ENCODE measurements around the gene JAG2.
A peak's percentile ranks its signal among the peaks of the same experiment; 100 is the strongest.

Gene JAG2

DNA sequence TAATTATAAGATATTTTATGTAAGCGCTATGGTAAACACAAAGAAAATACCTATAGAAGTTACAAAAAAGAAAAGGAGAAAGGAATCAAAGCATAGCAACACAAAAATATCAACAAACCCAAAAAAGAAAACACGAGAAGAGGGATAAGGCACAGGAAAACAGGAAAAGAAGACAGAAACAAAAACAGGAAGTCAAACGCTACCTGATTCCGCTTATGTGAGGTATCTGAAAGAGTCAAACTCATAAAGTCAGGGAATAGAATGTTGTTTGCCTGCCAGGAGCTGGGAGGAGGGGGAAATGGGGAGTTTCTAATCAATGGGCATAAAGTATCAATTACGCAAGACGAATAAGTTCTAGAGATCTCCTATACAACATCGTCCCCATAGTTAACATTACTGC is 63.4 kb downstream of the JAG2 start:
- Mint-ChIP-seq H3K27me3 (peaks cover 46% of the 10 kb centered on the region), H3K36me3 (ENCODE audit: low read depth) (no peaks in the 10 kb centered on the region), H3K4me1 (ENCODE audit: low read depth) (peaks cover 5% of the 10 kb centered on the region), H3K27ac (no peak overlapping the region), H3K4me3 (no peak overlapping the region), H3K9me3 (no peaks in the 10 kb centered on the region)
- DNase-seq, result no peak

DNA sequence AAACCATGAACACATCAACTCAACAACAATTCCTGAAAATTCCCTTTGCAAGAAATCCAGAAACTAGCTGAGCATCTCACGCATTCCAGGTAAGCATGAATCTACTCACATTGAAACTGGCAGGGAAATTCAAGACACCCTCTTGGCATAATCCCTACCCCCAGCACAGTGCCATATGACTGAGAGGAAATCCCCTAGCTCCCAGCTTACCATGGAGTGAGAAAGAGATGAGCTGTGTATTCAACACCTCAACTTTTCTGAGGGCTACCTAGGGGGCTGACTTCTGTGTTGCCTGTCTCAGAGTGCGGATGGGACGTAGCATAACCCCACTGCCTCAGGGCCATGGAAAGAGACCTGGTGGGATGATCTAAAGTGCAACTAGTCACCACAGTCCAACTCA is 65.7 kb downstream of the JAG2 start:
- Mint-ChIP-seq H3K27me3 (peaks cover 40% of the 10 kb centered on the region), H3K4me1 (ENCODE audit: low read depth) (peaks cover 7% of the 10 kb centered on the region), H3K36me3 (ENCODE audit: low read depth) (no peaks in the 10 kb centered on the region), H3K27ac (no peak overlapping the region), H3K9me3 (no peaks in the 10 kb centered on the region), H3K4me3 (no peak overlapping the region)
- no peak for DNase-seq

DNA sequence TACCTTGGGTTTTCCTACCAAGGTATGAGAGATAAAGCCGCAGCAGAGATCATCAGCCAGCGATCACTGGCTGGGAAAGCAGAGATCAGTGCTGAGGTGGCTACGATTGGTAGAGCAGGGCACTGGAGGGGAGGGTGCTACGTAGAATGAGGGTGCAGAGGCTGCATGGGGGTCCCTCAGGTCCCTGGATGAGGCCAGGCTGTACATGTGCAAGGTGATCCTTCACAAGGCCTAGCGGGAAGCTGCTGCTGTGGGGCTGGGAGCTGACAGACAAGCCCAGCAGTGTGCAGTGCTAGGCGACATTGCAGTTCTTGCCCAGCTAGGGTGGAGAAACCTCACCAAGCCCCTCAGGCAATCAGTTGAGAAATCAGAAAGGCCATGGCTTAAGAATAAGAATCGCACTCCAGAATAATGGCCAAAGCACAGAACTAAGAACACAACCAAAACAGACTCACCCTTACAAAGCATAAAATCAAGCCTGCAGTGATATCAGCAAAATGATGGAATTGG is 66.2 kb downstream of the JAG2 start:
- peaks cover 7% of the 10 kb centered on the region for H3K4me1 Mint-ChIP-seq (ENCODE audit: low read depth)

DNA sequence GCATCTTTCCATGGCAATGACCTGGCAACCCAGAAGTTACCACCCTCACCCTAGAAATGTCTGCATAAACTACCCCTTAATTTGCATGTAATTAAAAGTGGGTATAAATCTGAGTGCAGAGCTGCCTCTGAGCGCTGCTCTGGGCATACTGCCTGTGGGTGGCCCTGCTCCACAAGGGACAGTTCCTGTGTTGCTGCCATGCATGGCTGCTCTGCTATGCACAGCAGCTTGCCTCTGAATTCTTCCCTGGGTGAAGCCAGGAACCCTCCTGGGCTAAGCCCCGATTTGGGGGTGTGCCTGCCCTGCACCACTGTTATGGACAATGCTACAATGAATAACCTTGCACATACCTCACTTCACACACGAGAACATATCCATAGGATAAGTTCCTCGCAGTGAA is 67.7 kb downstream of the JAG2 start:
- Mint-ChIP-seq H3K27ac (no peak overlapping the region), H3K9me3 (no peaks in the 10 kb centered on the region), H3K36me3 (ENCODE audit: low read depth) (no peaks in the 10 kb centered on the region), H3K27me3 (peaks cover 30% of the 10 kb centered on the region), H3K4me1 (ENCODE audit: low read depth) (peaks cover 7% of the 10 kb centered on the region), H3K4me3 (no peak overlapping the region)
- no peak for DNase-seq

More for the DNA sequence above, 66.2 kb downstream of the JAG2 start:
- no peaks in the 10 kb centered on the region for H3K36me3 Mint-ChIP-seq (ENCODE audit: low read depth)
- no peak overlapping the region for H3K27ac Mint-ChIP-seq
- DNase-seq, result no peak
- no peak overlapping the region for H3K4me3 Mint-ChIP-seq
- H3K27me3 Mint-ChIP-seq, result peaks cover 40% of the 10 kb centered on the region
- no peaks in the 10 kb centered on the region for H3K9me3 Mint-ChIP-seq

DNA sequence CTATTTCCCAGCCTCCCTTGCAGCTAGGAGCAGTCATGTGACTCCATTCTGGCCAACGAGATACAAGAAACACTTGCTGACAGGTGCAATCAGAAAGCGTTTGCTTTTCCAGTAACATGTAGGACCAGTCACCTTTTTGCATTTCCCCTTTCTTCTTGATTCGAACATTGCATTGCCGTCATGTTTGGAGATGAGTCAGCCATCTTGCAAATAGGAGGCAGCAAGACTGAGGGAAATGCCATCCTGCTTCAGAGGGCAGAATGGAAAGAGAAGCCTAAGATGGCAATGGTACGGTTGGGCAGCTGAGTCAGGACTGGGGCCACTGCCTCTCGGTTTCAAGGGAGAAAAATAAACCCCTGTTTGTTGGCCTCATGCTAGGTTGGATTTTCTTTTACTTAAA is 68.8 kb downstream of the JAG2 start:
- H3K4me3 Mint-ChIP-seq, result no peak overlapping the region
- H3K4me1 Mint-ChIP-seq (ENCODE audit: low read depth), result peaks cover 2% of the 10 kb centered on the region
- DNase-seq, result no peak
- H3K9me3 Mint-ChIP-seq, result no peaks in the 10 kb centered on the region
- no peak overlapping the region for H3K27ac Mint-ChIP-seq
- H3K36me3 Mint-ChIP-seq (ENCODE audit: low read depth), result no peaks in the 10 kb centered on the region
- H3K27me3 Mint-ChIP-seq, result peaks cover 24% of the 10 kb centered on the region

DNA sequence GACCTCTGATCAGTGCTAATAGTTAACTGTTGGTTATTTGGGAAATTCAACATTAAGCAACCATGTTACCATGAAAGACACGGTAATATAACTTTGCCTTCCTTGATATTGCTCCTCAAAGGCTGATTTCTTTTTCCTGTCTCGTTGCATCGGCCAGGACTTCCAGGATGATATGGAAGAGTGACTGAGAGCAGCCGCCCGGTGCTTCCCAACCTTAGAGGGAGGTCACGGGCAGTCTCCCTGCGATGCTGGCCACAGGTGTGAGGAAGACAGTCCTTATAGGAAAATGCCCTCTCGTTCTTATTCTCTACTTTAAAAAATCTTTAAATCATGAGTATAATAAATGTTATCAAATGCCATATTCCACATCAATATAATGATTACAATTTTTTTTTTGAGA is 70.3 kb downstream of the JAG2 start:
- Mint-ChIP-seq H3K4me1 (ENCODE audit: low read depth) (peaks cover 11% of the 10 kb centered on the region), H3K27ac (no peak overlapping the region), H3K9me3 (no peaks in the 10 kb centered on the region), H3K36me3 (ENCODE audit: low read depth) (no peaks in the 10 kb centered on the region), H3K4me3 (no peak overlapping the region), H3K27me3 (peaks cover 13% of the 10 kb centered on the region)
- no peak for DNase-seq

DNA sequence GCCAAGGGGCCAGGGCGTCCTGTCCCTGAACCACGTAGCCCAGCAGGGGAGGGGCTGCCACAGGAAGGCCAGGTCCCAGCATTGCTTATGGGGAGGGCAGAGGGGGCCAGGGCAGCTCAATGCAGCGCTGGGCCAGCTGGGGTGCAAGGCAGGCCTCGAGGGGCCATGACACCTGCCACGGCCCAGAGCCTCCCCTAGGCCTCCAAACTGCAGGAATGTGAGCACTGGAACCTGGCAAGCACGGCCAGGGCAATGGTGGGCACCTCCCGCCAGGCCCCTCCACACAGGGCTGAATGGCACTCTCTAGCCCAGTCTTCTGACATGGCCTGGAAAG is 70.8 kb downstream of the JAG2 start:
- peaks cover 14% of the 10 kb centered on the region for H3K4me1 Mint-ChIP-seq (ENCODE audit: low read depth)
- H3K9me3 Mint-ChIP-seq, result no peaks in the 10 kb centered on the region
- peaks cover 9% of the 10 kb centered on the region for H3K27me3 Mint-ChIP-seq
- no peak for DNase-seq
- no peaks in the 10 kb centered on the region for H3K36me3 Mint-ChIP-seq (ENCODE audit: low read depth)
- H3K27ac Mint-ChIP-seq, result no peak overlapping the region
- no peak overlapping the region for H3K4me3 Mint-ChIP-seq

DNA sequence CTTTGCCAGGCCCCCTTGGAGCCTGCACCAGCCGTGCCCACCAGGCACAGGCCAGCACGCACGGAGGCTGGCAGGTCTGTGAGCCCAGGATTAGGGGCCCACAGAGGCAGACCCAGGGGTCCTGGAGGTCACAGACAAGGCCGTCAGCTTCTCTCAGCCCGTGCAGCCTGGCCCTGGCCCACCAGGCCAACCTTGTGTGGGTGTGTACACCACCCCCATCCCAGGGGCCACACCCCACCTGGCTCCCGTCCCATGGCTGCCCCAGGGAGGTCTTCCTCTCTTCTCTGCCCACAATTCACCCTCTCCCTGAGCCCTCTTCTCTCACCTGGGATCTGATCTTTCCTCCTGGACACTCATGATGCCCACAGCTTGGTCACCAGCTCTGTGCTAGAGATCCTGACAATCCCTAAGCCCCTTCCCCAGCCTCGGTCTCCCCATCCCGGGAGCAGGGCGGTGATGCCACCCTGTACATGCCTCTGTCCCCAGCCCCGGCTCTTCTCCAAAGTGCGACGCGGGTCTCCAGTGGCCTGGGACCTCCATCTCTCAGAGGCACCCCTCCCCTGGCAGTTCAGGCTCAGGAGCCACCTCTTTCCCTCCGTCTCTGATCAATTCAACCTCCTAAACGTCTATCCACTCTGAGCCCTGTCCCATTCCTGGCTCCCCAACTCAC is 72.2 kb downstream of the JAG2 start:
- Mint-ChIP-seq H3K36me3 (ENCODE audit: low read depth) (no peaks in the 10 kb centered on the region), H3K4me1 (ENCODE audit: low read depth) (peaks cover 19% of the 10 kb centered on the region), H3K27ac (no peak overlapping the region), H3K4me3 (no peak overlapping the region), H3K9me3 (no peaks in the 10 kb centered on the region), H3K27me3 (no peaks in the 10 kb centered on the region)
- no peak for DNase-seq

DNA sequence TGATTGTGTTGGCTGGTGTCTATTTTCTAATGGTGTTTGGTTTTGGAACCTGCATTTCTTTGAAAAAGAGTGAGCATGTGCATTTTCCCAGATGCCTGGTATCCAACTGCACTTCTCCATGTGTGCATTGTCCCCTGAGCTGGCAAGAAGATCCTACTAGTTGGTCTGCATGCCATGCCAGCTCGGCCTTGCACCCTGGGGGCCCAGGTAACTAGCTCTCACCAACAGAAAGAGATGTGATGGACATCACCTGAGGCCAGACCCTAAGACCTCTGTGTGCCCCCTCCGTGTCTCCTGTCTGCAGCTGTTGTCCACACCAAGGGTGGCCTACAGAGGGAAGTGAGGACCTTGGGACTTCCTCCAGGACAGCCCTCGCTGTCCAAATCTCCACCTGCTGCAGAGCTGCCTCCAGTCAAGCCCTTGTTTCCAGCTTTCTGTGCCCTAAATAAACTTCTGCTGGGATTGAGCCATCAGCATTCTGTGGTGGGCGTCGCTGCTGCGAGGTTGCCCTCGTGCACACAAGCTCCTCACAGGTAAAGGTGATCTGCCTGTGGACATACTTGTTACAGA is 73.3 kb downstream of the JAG2 start:
- Mint-ChIP-seq H3K9me3 (no peaks in the 10 kb centered on the region), H3K27ac (no peak overlapping the region), H3K36me3 (ENCODE audit: low read depth) (no peaks in the 10 kb centered on the region), H3K4me1 (ENCODE audit: low read depth) (peaks cover 24% of the 10 kb centered on the region), H3K4me3 (no peak overlapping the region), H3K27me3 (no peaks in the 10 kb centered on the region)
- no peak for DNase-seq

DNA sequence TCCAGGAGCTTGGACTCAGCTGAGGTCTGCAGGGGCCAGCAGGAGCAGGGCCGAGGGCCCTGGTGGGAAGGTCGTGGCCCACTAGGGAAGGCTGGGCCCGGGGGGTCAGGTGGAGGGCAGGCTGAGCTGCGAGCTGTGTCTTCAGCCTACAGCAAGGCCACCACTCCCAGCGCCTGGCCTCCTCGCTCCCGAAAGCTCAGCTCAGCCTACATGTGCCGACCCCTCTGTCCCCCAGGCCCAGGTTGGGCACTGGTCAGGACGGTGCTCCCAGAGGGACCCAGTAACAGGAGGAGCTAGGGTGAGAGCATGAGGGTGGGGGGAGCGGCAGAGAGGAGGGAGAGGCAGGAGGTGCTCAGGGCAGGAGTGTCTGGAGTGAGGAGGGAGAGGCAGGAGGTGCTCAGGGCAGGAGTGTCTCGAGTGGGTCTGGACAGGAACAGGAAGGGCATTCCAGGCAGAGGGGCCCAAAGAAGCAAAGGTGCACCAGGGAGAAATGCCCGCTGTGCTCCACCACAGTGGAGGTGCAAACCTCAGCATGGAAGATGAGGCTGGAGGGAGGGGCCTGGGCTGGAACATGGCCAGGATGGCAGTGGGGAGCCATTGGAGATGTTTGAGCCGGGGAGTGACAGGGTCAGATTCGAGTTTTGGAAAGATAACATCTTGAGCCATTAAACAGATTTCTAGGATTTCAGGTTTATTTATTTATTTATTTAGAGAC is 74.2 kb downstream of the JAG2 start:
- H3K36me3 Mint-ChIP-seq (ENCODE audit: low read depth), result no peaks in the 10 kb centered on the region
- H3K27me3 Mint-ChIP-seq, result no peaks in the 10 kb centered on the region
- H3K4me3 Mint-ChIP-seq, result peak overlapping the region; percentile 77
- no peaks in the 10 kb centered on the region for H3K9me3 Mint-ChIP-seq
- no peak for DNase-seq
- peaks cover 22% of the 10 kb centered on the region for H3K4me1 Mint-ChIP-seq (ENCODE audit: low read depth)
- H3K27ac Mint-ChIP-seq, result peak overlapping the region; percentile 67

DNA sequence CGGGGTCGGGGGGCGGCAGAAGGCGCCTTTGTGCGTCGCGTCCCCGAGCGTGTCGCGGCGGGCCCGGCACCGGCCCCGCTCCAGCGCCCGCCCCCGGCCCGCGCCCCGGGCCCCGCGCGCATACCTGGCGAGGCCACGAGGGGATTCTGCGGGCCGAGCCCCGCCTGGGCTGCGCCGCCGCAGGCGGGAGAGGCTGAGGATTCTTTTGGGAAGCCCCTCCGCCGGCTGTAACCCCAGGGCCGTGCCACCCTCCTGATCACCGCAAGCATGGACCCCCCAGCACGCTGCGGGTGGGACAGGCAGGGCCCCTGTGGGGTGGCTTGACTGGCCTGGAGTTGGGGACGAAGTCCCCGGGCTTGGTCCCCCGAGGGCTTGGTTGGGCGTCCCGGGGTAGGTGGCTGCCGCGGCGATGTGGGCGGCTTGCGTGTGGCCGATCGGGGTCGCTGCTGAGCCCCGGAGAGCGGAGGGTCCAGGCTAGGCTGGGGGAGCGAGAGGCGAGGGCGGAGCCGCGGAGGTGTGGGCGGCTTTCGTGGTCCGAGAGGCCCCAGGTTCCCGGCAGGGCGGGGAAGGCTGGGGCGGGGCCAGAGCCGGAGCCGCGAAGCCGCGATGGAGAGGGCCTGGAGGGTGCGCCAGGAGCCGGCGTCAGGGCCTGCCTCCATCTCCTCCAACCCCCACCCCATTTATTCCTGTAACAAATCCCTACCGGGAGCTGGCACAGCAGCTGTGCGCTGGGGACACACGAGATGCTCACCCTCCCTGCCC is 75.0 kb downstream of the JAG2 start:
- H3K4me3 Mint-ChIP-seq, result peak overlapping the region; percentile 77
- peak; percentile 89 for DNase-seq
- no peaks in the 10 kb centered on the region for H3K36me3 Mint-ChIP-seq (ENCODE audit: low read depth)
- H3K9me3 Mint-ChIP-seq, result no peaks in the 10 kb centered on the region
- peak overlapping the region; percentile 67 for H3K27ac Mint-ChIP-seq
- peaks cover under 1% of the 10 kb centered on the region for H3K27me3 Mint-ChIP-seq
- peaks cover 22% of the 10 kb centered on the region for H3K4me1 Mint-ChIP-seq (ENCODE audit: low read depth)

DNA sequence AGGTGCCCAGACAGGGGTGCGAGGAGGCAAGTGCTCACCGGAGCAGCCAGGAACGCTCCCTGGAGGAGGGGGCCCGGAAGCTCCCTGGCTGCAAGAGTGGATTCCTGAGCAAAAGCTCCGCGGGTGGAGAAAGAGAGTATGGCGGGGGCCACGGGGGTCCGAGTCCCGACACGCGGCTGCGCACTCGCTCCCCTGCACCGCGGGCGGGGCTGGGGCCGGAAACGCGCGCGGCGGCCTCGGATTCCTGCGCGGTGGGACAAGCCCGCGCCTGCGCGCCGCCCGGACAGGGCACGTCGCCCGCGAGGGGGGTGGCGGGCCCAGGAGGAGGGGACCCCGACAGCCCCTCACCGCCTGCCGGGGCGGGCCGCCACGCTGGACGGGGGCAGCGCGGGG is 75.5 kb downstream of the JAG2 start:
- Mint-ChIP-seq H3K27me3 (peaks cover 2% of the 10 kb centered on the region), H3K36me3 (ENCODE audit: low read depth) (no peaks in the 10 kb centered on the region), H3K4me1 (ENCODE audit: low read depth) (peaks cover 22% of the 10 kb centered on the region), H3K9me3 (no peaks in the 10 kb centered on the region), H3K27ac (peak overlapping the region; percentile 86), H3K4me3 (peak overlapping the region; percentile 80)
- peak; percentile 82 for DNase-seq

DNA sequence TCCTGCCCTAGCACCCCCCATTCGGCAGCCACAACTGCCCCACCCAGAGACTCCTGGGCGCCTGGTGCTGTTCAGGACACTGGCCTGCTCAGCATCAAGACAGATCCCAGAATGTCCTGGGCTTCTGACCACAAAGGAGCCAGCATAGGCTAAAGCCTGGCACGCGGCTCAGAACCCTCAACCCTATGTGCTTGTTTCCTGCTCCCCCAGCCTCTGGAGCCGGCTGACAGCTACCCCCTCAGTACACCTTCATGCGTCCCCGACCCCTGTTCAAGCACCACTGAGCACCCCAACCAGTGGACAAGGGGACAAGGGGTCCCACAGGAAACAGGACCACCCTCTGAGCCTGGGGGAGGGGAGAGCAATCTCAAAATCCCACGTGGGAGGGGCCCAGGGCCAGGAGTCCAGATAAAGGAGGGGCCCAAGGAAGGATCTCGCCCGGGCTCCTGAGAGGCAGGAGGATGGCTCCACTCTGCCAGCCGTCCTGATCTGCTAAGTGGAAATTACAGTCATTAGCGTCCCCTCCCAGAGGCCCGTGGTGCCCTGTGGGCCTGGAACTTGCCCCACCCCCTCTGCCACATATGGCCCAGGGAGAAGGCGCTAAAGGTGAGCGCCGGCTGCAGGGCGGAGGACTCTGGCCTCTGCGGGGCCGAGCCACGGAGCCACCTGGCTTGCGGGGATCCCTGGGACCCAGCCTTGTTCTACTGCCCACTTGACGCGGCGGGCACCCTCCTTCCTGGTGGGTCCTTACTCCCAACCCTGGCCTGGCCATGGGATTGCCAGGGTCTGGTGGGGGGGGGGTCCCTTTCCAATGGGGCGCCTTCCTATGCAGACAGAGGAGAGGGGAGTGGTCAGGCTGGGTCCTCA is 76.2 kb downstream of the JAG2 start:
- DNase-seq, result no peak
- Mint-ChIP-seq H3K4me1 (ENCODE audit: low read depth) (peaks cover 25% of the 10 kb centered on the region), H3K36me3 (ENCODE audit: low read depth) (no peaks in the 10 kb centered on the region), H3K27me3 (peaks cover 2% of the 10 kb centered on the region), H3K9me3 (no peaks in the 10 kb centered on the region), H3K4me3 (peak overlapping the region; percentile 80), H3K27ac (peak overlapping the region; percentile 86)

Data from activated T-cell treated with anti-CD3 and anti-CD28 coated beads, Interleukin-2, amount 50 U/mL, for 24 hours (primary cell).